ENCODE measurements around the gene DPAGT1.
"Not testable (repeated sequence)": the region's sequence is repeated elsewhere in the genome, so short reads cannot be mapped to it uniquely, and the experiment has no call there.

Gene DPAGT1

DNA sequence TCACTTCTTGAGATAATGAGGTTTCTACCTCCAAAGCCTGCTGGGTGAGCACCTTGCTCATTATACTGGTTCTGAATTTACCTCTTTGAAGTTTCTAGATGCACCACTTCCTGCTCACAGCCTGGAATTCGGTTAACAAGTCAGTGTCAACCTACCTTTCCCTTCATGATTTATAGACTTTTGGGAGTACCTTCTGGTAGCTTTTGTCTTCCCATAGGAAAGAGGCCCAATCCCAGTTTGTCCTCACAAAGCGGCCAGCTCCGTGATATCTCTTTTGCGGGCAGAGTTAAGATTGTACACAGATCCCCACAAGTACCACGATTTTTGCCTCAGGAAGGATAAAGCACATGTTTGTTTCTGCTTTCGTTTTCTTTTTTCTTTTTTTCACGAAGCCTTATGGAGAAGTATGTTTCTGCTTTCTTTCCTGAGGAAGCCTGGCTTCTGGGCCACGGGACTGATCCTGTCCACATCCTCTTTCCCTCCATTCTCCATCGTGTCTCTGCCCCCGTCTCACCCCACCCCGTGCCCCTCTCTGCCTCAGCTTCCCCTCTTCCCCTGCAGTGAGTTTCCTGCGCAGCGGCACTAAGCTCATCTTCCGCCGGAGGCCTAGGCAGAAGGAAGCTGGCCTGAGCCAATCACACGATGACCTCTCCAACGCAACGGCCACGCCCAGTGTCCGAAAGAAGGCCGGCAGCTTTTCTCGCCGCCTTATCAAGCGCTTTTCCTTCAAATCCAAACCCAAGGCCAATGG lies 14.0 kb upstream of the DPAGT1 start:
- DNase-seq: peak; percentile 67

DNA sequence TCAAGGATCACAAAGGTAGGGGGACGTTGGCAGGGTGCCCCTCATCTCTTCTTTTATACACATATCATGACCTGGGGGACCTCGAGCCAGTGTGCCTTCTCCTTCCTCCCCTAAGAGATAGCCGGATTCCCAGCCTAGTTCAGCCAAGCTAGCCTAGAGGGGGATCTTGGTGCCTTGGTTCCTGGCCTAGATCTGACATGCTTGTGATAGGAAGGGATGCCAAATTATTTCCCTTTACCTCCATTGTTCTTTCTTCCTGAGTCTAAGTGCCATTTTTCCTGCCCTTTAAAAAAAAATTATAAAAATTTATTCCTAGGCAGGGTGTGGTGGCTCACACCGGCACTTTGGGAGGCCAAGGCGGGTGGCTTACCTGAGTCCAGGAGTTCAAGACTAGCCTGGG lies 12.7 kb upstream of the DPAGT1 start:
- DNase-seq: no peak

DNA sequence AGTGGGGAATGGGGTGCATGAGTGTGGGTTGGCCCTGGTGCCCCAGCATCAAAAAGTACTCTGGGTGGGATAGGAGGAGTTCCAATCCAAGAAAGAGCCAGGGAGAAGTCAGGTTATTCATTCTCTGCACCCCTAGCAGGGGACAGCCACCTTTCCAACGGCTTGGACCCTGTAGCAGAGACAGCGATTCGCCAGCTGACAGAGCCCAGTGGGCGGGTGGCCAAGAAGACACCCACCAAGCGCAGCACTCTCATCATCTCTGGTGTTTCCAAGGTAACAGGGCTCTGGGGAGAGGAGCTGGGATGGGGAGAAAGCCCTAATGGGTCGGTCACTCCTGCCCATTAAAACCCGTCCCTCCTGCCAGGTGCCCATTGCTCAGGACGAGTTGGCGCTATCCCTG lies 12.1 kb upstream of the DPAGT1 start:
- DNase-seq: no peak

DNA sequence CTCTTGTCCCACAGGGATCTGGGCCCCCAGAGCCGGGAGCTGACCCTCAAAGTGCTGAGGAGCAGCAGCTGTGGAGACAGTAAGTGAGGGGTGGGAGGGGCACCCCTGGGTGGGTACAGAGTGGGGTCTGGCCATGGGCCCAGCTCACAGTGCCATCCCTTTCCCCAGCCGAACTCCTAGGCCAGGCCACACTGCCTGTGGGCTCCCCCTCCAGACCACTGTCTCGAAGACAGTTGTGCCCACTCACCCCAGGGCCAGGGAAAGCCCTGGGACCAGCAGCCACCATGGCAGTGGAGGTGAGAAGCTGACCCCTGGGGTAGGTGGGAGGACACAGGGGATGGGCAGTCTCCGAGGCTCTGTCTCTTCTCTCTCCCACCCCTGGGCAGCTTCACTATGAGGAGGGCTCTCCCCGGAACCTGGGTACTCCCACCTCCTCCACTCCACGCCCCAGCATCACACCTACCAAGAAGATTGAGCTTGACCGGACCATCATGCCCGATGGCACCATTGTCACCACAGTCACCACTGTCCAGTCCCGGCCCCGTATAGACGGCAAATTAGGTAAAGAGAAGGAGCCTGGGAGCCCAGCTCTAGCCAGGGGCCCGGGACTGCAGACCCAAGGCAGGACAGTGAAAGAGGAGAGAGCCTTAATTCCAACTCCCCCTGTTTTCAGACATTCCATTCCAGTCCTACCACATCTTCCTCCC lies 10.8 kb upstream of the DPAGT1 start:
- no peak for DNase-seq

DNA sequence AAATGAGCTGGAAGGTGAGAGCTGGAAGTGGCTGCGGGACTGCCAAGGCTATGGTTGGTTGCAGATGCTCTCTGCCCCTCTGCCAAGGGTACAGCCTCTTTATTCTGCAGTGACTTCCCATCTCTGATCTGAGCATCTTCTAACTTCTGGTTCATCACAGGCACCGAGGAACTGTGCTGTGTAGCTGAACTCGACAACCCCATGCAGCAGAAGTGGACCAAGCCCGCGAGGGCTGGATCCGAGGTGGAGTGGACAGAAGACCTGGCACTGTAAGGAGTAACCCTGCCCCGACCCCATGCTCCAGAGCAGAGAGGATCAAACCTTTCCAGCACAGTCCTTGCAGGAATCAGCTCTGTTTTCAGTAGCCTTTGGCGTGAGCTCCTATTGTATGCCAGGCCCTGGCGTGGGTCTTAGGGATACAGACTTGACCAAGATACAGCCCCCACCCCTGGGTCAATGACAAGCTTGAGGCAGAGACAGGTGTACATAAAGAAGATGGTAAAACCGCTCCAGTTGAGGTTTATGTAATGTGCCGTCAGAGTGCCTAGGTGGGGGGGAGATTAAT lies 9.8 kb upstream of the DPAGT1 start:
- DNase-seq: no peak

DNA sequence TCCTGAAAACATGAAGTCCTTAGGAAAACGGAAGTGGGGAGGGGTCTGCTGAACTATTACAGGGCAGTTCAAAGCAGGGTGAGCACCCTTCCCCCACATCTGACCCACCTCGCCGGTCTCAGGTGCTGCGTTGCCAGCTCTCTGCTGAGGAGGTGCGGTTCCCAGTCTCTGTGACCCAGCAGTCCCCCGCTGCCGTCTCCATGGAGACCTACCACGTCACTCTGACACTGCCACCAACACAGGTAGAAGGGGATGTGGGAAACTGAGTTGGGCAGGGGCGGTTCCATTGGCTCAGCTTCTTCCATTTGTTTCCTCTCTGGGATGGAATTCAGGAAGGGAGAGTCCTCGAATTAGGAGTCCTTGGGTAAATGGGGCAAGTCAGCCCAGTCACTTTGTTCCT lies 8.8 kb upstream of the DPAGT1 start:
- no peak for DNase-seq

DNA sequence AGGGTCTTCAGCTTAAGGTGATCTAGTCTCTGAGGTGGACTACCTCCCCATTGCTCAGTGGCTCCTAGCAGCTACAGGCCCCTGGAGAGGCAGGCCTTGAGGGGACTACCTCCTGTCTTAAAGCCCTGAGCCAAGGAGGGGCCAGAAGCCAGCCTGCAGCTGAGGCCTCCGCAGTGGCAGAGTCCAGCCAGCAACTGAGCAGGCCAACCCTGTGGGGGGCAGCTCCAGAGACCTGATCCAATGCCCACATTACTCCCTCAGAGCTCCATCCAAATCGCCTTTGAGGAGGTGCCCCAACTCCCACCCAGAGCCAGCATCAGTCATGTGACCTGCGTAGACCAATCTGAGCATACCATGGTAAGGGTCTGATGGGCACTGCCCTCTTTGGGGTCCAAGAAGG lies 8.2 kb upstream of the DPAGT1 start:
- no peak for DNase-seq

DNA sequence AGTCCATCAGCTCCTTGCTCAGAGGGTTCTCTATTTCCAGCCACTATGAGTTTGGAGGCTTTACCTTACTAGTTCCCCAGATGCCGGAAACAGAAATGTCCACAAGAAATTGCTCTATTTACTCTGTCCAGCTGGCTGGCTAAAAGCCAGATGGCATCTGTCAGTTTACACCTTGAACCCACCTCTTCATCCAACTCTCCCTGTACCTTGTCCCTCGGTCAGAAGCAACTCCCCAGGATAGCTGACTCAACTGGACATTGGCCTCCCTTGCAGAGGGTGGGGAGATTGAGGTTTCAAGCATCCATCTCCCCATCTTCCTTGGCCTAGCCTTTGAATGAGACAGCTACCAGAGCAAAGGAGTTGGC lies 7.2 kb upstream of the DPAGT1 start:
- no peak for DNase-seq

DNA sequence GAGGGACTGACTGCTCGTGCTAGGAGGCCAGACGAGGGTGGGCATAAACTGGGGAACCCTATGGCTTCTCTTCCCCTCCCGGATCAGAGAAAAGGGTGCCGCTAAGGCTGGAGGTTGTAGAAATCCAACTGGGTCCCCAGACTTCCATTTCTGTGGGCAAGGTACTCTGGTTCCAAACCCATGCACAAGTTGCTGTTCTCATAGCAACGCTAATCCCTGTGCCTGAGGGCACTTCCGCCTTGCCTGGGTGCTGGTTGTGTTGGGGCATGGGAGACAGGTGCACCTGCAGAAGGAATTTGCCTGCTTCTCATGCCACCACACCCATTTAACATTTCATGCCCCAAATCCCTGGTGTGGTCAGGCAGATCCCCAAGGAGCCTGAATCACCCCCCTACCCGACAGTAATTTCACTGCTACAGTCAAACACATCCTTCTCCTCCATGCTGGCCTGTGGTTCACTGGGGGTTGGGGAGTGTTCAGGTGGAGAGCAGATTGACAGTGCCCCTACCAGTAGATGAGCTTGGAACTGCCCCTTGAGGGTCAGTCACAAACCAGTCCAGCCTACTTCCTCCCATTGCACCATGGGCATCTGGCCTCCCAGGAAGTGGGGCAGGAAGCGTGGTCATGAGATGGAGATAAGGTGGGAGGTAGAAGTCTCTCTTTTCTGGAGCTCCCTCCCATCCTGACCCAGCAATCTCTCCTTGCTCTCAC lies 6.6 kb upstream of the DPAGT1 start:
- DNase-seq: peak; percentile 46

DNA sequence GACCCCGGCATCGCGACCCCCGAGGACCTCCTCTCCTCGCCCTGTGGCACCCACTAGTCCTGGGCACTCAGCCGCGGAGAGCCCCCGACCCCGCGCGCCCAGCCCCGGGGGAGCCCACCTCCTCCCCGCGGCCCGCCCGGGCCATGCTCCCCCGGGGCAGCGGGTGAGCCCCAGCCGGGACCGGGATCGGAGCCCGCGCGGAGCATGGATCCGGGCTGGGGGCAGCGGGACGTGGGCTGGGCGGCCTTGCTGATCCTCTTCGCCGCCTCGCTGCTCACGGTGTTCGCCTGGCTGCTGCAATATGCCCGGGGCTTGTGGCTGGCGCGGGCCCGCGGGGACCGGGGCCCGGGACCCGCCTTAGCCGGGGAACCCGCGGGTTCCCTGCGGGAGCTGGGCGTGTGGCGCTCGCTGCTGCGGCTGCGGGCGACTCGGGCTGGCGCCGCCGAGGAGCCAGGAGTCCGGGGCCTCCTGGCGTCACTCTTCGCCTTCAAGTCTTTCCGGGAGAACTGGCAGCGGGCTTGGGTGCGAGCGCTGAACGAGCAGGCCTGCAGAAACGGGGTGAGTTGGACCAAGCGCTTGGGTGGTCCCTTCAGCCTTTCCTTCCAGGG lies 6.0 kb upstream of the DPAGT1 start:
- no peak for DNase-seq

DNA sequence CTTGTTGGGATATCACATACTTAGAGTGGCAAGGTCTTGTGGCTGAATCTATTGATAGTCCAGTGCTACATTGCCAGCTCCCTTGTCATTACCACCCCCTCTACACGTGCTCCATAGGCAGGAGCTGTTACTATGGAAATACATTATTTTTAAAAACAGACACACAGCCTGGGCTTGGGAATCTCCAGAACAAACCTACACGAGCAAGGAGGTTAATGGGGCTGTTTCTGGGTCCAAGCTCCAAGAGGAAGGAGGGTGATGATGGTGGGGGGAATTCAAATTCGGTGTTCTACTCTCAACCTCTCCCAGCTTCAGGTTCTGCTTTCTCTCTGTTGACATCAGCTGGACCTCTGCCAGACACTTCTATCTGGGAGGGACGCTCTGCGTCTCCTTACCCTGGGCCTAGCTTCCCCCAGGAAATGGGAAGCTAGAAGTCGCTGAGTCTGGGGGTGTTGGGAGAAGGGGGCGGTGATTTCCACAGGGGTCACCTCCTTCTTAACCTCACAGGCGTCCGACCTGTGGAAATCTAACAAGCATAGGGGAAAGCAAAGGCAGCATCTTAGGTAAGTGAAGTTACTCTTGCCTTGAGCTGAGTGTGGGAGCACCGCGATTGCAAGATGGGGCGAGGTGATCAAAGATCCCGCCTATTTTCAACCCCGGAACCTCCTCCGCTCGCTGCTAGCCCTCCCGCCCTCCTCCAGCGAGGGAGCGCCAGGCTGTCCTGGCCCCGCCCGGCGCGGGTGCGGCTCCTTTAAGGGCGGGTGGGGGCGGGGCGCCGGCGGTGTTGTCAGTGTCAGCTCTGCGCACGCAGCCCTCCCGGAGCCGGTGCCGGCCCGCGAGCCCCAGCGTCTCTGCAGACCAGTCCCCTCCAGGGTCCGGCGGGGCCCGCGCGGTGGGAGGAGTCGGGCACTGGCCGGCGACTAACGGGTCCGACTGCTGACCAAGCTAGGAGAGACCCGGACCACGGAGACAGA lies 5.2 kb upstream of the DPAGT1 start, which contains the start of gene C2CD2L:
C2CD2L (plus strand) TSS at position 781 of the 974 bp plus-strand sequence. CDS start 398 bp downstream, outside the sequence.
- DNase-seq: peak; percentile 86

DNA sequence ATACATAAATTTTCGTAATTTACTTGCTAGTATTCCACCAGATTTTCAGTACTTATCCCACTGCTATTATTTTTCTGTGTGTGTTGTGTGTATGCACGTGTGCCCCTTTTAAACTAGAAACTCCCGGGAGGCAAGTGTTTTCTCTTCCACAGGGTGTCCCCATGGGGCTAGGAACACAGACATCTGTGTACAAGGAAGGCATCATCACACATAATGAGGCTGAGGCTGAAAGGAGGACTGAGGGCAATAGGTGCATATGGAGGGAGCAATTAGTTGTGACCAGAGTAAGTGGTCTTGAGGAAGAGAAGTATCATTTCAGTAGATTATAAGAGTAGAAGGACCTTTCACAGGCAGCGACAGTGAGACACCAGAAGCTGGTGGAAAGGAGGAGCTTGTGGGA lies 2.1 kb upstream of the DPAGT1 start:
- no peak for DNase-seq

DNA sequence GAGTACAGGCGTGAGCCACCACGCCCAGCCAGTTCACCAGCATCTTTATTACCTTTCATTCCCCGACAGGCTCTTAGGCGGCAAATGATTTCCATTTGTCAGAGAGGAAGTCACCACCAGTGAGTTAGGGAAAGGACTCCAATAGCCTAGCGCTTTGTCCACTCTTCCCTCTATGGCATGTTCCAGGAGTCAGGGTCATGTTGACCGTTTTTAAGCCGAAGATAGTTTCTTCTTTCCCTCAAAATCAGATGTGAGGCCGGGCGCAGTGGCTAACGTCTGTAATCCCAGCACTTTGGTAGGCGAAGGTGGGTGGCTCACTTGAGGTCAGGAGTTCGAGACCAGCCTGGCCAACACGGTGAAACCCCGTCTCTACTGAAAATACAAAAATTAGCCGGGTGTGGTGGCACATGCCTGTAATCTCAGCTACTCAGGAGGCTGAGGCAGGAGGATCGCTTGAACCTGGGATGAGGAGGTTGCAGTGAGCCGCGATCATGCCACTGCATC lies 1.6 kb upstream of the DPAGT1 start:
- not testable (repeated sequence) for DNase-seq

DNA sequence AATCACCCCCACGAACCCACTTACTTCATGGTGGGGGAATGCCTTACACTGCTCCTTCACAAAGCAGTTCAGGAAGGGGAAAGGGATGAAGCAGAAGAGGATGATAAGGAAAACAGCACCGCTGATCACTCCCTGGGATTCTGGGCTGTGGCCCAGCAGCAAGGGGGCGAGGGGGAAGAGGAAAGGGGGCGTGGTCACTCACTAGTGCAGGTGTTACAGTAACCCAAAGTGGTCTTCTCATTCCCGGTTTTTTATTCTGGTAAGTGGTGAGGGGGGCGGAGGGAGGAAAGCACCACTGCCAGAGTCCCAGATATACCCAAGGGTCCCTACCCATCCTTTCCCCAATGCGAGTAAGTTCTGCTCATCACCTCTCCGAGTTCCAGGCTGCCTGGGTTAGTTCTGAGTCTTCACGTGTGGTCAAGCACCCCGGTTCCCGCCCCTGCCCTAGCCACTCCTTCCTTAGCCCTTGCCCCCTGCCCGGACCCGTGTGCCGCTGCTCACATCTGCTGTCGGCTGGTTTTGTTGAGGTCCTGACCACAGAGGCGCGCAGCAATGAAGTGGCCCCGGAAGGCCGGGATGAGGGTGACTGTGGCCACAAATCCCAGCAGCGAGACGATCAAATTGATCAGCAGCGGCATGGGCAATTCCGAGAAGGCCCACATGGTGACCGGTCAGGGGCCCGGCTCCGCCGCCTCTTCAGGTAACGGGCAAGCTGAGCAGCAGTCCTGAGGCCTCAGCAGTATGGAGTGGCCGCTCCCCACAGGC lies 477 bp downstream of the DPAGT1 start:
- no peak for DNase-seq

DNA sequence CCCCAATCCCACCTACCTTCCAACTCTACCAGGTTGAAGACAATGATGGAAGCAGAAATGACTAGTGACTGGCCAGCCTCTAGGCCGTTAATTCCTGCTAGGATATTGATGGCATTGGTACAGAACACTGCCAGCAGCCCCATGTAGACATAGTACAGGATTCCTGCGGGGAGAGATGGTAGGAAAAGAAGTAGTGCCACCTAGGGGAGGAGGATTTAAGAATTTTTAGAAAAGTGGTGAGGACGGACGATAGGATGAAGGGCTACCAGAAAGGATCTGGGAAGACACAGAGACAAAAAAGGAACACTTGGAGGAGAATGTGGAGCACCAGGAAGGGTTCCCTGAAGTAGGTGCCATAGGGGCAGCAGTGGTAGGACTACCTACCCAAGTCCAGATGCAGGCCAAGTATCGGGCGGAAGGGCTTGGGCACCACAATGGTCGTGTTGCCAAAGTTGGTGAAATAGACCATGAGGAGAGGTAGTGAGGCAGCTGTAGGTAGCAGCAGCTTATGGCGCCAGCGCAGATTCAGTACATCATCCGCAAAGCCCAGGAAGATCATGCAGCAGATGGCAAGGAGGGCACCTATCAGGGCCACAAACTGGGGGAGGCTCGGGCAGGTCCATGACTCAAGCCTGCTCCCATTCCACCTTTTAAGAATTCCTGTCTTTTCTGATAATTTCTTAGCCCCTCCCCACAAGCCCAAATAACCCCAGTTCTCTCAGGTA lies 1.2 kb downstream of the DPAGT1 start:
- no peak for DNase-seq

DNA sequence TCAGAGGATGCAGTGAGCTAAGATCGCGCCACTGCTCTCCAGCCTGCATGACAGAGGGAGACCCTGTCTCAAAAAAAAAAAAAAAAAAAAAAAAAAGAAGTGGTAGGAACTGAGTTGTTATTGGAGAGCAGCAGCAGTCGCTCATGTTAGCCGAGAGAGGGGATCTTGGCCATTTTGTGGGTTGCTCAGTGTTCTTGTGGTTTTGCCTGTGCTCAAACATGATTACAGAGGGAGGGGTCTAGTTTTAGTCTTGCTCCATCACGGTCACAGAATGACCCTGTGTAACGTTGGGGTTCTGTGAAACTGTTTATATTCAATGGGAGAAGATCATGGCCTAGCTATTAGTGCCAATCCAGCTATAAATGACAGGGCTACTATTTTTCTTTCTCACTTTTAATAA lies 1.9 kb downstream of the DPAGT1 start:
- no peak for DNase-seq

DNA sequence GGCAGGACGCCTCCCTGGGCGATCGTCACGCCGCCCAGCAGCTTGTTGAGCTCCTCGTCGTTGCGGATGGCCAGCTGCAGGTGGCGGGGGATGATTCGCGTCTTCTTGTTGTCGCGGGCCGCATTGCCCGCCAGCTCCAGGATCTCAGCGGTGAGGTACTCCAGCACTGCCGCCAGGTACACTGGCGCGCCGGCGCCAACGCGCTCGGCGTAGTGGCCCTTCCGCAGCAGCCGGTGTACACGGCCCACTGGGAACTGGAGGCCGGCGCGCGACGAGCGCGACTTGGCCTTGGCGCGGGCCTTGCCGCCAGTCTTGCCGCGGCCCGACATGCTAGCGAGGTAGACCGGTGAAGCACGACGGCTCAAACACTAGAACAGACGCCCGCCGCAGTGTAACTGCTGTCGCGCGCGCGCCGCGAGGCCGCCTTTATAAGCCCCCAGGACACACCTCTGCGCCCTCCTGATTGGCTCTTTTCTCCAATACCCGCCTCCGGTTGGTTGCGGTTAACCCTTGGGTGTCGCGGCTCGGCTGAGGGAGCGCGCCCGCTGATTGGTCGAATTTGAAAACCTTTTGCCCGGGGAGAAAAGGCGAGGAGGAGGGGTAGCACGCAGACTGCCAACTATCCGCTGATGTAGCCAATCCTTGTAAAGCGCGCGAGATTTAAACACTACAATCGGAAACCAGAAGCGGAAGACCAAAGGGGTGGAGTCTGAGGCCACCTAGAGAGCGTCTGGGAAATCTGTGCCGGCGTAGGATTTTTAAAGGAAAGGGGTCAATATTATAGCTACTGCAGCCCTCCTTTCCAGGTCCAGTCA lies 6.4 kb downstream of the DPAGT1 start:
- DNase-seq: peak; percentile 100

DNA sequence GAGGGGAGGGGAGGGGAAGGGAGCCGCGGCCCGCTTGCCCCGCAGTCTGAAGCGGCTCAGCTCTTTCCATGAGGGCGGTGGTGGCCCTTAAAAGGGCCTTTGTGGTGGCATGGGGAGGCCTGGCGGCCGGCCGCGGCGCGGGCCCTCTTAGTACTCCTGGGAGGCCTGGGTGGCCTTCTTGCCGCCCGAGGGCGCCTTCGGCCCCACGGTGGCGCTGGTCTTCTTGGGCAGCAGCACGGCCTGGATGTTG lies 6.9 kb downstream of the DPAGT1 start:
- DNase-seq: no peak
